Neural progenitor cell (in vitro differentiated cells): ENCODE measurements around the gene EVPLL.

Source experiments
- CTCF ChIP-seq: fragments of 200-600 bp; sonication (generic); IDR thresholded peaks from 2 replicates; pipeline ENCODE4 v1.5.1; 2017; ENCODE audit warnings: antibody characterized with exemption, mild to moderate bottlenecking
- EZH2 ChIP-seq: fragments of 200-600 bp; sonication (generic); IDR thresholded peaks from 2 replicates; pipeline ENCODE4 v1.6.1; 2017; ENCODE audit warnings: antibody characterized with exemption, mild to moderate bottlenecking, moderate library complexity
- EZH2phosphoT487 ChIP-seq: fragments of 200-600 bp; sonication (generic); IDR thresholded peaks from 2 replicates; pipeline ENCODE4 v1.6.1; 2017; ENCODE audit warnings: antibody characterized with exemption

- no peak for TF ChIP-seq CTCF
- TF ChIP-seq EZH2: no peak
- TF ChIP-seq EZH2phosphoT487: no peak
Observed at GRCh38 chr17:18378205-18378505, 577 bp downstream of the EVPLL start.
